Neural cell (in vitro differentiated cells): ENCODE measurements around the gene DOK4.

Experiments
- EP300 ChIP-seq: fragments of 450-650 bp; conservative IDR thresholded peaks from 2 replicates; pipeline ENCODE4 v1.6.1; 2014; ENCODE audit warnings: antibody characterized with exemption, mild to moderate bottlenecking, moderate library complexity; ENCODE audit not compliant: poor library complexity, severe bottlenecking
- EZH2 ChIP-seq: fragments of 200-600, 300-800 bp; shearing (Covaris generic), sonication (generic); IDR thresholded peaks from 2 replicates; pipeline ENCODE4 v1.6.1; 2014; ENCODE audit warnings: antibody characterized with exemption, low read length, borderline replicate concordance, mild to moderate bottlenecking; ENCODE audit not compliant: insufficient read depth, poor library complexity, severe bottlenecking
- POLR2AphosphoS5 ChIP-seq: IDR thresholded peaks from 2 replicates; pipeline ENCODE4 v1.6.1; 2012
- TAF1 ChIP-seq: IDR thresholded peaks from 2 replicates; pipeline ENCODE4 v1.6.1; 2012; ENCODE audit warnings: low read depth
- TF ChIP-seq, protein P1 (sequence below): fragments of 450-650 bp; IDR thresholded peaks from 2 replicates; pipeline ENCODE4 v1.5.1; 2014; ENCODE audit warnings: antibody characterized with exemption, mild to moderate bottlenecking, moderate library complexity; ENCODE audit not compliant: poor library complexity, severe bottlenecking
- TF ChIP-seq, protein P2 (sequence below): IDR thresholded peaks from 2 replicates; pipeline ENCODE4 v1.6.1; 2012; ENCODE audit warnings: borderline replicate concordance

DNA sequence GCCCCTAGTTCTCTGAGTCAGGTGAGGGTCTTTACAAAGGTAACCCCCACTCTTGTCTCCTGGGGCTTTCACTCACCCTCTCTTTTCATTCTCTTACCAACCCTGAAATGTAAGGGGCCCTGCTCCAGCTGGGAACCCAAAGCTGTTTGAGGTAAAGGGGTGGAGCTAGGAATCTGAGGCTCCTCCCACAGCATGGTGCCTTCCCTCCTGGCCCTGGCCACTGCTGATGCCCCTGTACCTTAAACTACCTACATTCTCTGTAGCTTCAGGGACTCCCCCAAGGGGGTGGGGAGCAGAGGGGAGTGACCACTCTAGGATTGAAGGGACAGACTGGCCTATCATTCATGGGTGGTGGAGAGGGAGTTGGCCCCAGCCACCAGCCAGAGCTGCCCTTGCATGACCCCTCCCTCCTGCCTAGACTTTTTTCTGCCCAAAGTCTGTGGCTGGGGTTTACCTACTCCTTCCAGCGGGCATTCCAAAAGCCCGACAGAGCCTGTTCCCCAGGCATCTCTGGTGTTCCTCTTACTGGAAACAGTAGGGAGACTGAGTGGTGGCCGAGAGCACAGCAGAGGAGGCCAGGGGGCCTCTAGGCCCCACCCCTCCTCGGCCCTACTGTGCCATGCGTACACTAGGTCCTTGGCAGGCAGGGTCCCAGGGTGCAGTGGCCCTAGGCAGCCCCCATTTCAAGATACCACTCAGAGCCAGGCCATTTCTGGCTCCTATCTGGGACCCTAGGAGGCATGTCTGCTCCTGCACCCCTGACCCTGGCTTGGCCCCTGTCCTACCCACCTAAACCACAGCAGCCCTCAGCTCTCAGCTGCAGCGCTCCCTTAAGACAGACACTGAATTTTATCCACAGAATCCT is 9.5 kb downstream of the DOK4 start:
- TF ChIP-seq, protein P1, sequence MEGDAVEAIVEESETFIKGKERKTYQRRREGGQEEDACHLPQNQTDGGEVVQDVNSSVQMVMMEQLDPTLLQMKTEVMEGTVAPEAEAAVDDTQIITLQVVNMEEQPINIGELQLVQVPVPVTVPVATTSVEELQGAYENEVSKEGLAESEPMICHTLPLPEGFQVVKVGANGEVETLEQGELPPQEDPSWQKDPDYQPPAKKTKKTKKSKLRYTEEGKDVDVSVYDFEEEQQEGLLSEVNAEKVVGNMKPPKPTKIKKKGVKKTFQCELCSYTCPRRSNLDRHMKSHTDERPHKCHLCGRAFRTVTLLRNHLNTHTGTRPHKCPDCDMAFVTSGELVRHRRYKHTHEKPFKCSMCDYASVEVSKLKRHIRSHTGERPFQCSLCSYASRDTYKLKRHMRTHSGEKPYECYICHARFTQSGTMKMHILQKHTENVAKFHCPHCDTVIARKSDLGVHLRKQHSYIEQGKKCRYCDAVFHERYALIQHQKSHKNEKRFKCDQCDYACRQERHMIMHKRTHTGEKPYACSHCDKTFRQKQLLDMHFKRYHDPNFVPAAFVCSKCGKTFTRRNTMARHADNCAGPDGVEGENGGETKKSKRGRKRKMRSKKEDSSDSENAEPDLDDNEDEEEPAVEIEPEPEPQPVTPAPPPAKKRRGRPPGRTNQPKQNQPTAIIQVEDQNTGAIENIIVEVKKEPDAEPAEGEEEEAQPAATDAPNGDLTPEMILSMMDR = no peak
- TF ChIP-seq EP300 (no peak), TAF1 (no peak), POLR2AphosphoS5 (no peak), EZH2 (no peak)
- TF ChIP-seq, protein P2, sequence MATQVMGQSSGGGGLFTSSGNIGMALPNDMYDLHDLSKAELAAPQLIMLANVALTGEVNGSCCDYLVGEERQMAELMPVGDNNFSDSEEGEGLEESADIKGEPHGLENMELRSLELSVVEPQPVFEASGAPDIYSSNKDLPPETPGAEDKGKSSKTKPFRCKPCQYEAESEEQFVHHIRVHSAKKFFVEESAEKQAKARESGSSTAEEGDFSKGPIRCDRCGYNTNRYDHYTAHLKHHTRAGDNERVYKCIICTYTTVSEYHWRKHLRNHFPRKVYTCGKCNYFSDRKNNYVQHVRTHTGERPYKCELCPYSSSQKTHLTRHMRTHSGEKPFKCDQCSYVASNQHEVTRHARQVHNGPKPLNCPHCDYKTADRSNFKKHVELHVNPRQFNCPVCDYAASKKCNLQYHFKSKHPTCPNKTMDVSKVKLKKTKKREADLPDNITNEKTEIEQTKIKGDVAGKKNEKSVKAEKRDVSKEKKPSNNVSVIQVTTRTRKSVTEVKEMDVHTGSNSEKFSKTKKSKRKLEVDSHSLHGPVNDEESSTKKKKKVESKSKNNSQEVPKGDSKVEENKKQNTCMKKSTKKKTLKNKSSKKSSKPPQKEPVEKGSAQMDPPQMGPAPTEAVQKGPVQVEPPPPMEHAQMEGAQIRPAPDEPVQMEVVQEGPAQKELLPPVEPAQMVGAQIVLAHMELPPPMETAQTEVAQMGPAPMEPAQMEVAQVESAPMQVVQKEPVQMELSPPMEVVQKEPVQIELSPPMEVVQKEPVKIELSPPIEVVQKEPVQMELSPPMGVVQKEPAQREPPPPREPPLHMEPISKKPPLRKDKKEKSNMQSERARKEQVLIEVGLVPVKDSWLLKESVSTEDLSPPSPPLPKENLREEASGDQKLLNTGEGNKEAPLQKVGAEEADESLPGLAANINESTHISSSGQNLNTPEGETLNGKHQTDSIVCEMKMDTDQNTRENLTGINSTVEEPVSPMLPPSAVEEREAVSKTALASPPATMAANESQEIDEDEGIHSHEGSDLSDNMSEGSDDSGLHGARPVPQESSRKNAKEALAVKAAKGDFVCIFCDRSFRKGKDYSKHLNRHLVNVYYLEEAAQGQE = no peak
